HL-60/S4 treated with phorbol 12-myristate 13-acetate at 8.2 ng/mL for 4 days and 3 days (cell line): ENCODE measurements around the gene TRAP1.
"Not testable (repeated sequence)": the region's sequence is repeated elsewhere in the genome, so short reads cannot be mapped to it uniquely, and the experiment has no call there.

Experiments used
- in situ Hi-C: fragments of 300-500 bp; cut with MboI; formaldehyde crosslinking; loops from 2 replicates; pipeline ENCODE4 v1.15.0; 2022; ENCODE audit warnings: low sequenced_read_pairs

Gene TRAP1

DNA sequence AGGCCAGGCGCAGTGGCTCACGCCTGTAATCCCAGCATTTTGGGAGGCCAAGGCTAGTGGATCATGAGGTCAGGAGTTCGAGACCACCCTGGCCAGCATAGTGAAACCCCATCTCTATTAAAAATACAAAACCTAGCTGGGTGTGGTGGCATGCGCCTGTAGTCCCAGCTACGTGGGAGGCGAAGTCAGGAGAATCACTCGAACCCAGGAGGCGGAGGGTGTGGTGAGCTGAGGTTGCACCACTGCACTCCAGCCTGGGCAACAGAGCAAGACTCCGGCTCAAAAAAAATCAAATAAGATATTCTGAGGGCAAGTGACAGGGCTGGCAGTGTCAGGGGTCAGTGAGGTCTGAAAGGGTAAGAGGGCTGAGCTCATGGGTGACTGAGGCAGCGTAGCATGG lies 2.9 kb downstream of the TRAP1 start:
- in situ Hi-C loops: not testable (repeated sequence)

- in situ Hi-C loops: no loop called here
Measured at GRCh38 chr16:3713587-3714242, 3.6 kb downstream of the TRAP1 start.

GRCh38 chr16:3712861-3713372 lies 4.4 kb downstream of the TRAP1 start:
- in situ Hi-C loops: no loop called here

DNA sequence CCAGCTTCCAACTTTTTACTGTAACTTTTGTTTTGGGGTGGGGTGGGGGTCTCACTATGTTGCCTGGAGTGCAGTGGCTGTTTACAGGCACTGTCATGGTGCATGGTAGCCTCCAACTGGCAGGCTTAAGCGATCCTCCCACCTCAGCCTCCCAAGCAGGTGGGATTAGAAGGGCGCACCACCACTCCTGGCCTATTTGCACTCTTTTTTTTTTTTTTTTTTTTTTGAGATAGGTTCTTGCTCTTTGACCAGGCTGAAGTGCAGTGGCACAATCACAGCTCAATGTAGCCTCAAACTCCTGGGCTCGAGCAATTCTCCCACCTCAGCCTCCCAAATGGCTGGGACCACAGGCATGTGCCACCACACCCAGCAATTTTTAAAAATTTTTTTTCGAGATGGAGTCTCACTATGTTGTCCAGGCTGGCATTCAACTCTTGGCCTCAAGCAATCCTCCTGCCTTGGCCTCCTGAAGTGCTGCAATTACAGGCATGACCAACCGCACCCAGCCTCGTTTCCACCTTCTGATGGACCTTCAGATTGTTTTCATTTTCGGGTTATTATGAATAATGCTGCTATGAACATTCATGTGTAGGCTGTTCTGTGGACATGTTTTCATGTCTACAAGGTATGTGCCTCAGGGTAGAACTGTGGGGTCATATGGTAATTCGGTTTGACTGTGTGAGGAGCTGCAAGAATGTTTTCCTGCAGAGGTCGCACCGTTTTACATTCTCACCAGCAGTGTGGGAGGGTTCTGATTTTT lies 10.9 kb downstream of the TRAP1 start:
- in situ Hi-C loops: no loop called here

DNA sequence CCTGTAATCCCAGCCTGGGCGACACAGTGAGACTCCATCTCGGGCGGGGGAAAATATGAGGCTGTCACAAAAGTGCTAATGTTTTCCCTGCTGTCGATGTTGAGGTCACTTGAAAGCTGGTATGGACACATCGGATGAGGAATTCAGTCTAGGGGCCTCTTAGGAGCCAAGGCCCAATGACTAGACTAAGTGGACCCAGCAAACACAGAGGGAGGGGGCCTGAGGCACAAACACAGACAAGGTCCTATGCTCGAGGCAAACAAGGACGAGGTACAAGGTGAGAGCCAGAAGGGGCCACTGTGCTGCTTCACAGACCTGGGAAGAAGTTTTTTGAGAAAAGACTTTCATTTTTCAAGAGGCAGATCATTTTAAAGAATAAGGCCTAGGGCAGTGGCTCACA lies 15.2 kb downstream of the TRAP1 start:
- in situ Hi-C loops: no loop called here

DNA sequence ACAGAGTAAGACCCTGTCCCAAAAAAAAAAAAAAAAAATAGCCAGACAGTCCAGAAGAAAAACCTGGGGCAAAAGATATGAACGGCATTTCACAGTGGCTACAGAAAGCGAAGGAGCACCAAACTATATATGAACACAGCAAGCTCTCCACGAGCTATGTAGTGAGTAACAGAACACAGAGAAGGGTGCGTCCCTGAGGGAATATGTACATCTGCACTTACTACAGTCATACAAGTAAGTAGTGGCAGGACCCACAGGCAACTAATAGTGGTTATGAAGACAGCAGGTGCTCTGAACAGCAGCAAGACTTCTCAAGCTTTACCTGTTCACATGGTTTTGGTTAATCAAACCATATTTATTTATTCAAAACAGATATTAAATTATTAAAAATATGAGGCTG lies 15.8 kb downstream of the TRAP1 start:
- in situ Hi-C loops: no loop called here

DNA sequence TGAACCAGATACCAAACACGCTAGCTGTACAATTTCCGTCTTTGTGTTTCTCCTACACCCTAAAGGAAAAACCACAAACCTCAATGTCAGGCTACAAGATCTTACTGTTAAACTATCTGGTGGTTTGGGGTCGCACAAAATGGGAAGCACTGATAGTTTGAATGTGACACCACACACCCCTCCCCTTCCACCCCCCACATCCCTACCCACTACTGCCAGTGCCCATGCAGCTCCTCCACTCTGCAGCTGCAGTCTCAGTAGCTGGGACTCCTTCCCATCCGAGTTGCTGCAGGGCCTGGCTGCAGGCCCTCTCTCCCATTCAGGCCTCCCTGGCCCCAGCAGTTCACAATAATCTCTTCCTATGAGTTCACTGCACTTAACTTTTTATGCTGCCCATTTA lies 18.4 kb downstream of the TRAP1 start:
- in situ Hi-C loops: no loop called here

GRCh38 chr16:3696425-3697218 lies 20.7 kb downstream of the TRAP1 start:
- in situ Hi-C loops: no loop called here

DNA sequence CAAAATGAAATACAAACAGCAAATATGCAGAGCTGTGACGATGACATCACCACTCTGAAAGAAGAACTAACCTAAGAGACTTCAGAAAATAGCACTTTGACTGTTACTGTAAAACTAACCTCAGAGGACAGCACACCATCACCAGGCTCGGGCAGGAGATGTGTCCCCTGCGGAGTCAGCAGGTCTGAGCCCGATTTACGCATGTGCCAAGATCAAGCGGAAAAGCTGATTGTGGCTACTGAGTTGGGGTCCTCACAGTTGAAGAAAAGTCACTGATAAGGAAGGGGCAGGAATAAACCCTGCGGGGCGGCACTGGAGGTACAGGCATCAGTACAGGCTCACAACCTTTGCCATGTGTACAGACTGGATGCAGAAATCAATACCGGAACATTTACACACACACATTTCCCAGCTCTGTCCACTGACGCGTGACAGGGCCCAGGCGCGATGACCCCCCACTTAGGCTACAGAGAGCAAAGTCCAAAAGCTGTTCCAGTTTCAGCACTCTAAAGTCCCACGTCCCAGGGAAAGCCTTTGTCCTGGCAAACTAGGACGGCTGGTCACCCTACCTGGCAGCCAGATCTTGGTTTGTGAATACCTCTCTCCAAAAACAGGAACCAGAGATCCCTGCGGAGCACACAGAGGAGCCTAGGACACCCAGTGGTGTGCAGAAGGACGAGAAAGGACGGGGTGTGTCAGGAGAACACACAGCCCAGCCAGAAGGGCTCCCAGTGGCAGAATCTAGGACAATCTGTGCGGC lies 21.5 kb downstream of the TRAP1 start:
- in situ Hi-C loops: no loop called here

DNA sequence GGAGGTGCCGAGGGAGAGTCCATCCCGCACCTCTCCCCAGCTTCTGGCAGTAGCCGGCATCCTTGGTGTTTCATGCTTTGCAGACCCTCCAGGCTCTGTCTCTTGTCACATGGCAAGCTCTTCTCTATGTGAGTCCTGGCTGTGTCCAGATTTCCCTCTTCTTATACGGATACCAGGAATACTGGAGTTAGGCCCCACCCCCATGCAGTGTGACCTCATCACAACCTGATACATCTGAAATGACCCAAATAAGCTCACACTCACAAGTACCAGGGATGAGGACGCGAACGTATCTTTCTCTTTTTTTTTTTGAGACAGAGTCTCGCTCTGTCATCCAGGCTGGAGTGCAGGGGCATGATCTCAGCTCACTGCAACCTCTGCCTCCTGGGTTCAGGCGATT lies 23.3 kb downstream of the TRAP1 start:
- in situ Hi-C loops: no loop called here

DNA sequence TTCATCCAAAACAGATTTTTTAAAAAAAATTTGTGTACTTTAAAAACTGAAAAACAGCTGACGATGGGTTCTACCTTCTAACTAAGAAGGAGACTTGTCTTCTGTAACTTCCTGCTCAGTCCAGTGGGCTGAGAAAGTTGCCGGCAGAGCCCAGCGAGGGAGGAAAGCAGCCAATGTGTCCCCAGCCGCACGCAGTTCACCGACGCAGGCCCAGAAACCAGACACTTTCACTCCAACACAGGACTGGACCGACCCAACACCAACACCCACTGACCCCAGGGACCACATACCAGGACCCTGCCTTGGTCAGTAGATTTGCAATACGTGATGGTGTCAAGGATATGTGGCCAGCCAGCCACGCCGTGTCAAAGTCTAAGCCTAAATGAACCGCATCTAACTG lies 25.6 kb downstream of the TRAP1 start:
- in situ Hi-C loops: no loop called here

GRCh38 chr16:3690980-3691720 lies 26.2 kb downstream of the TRAP1 start:
- in situ Hi-C loops: no loop called here

- in situ Hi-C loops: no loop called here
Measured at GRCh38 chr16:3690470-3690928, 26.8 kb downstream of the TRAP1 start.

DNA sequence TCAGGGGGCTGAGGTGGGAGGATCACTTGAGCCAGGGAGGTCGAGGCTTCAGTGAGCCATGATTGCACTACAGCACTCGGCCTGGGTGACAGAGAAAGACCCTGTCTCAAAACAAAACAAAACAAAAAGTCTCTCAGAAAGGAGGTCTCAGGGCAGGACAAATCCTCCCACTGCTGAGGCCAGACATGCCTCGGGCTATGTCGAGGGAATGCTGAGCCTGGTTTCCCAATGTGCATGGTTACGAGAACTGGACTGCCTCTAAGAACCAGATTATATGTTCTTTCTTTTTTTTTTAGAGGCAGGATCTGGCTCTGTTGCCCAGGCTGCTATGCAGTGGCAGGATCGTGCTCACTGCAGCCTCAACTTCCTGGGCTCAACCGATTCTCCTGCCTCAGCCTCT lies 27.6 kb downstream of the TRAP1 start:
- in situ Hi-C loops: no loop called here

GRCh38 chr16:3687792-3688191 lies 29.5 kb downstream of the TRAP1 start:
- in situ Hi-C loops: no loop called here

- in situ Hi-C loops: no loop called here
Measured at GRCh38 chr16:3687021-3687420, 30.3 kb downstream of the TRAP1 start.

- in situ Hi-C loops: no loop called here
Measured at GRCh38 chr16:3681206-3681605, 36.1 kb downstream of the TRAP1 start.

DNA sequence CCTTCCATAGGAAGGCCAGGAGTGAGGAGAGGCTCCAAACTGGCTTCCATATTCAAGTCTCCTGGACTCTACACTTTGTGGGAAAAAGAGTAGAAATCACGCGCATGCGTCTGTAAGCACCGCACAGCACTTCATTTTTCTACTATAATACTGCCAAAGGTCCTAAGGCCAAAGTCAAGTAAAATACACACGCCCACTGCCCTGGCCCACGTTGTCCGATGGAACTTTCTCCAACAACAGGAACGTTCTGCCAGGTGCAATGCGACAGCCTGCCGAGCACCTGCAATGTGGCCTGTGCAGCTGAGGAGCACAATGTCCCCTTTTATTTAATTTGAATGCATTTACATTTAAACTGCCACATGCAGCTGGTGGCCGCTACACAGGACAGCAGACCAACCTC lies 39.3 kb downstream of the TRAP1 start:
- in situ Hi-C loops: no loop called here

- in situ Hi-C loops: no loop called here
Measured at GRCh38 chr16:3675601-3676130, 41.7 kb downstream of the TRAP1 start.
